K562 (cell line): Measurements from ENCODE around the gene BRME1.

ENCODE experiments used
- ATF1 ChIP-seq, 2 experiments: fragments of 450-650 bp in 1 of 2; IDR thresholded peaks; 2 replicates each; pipeline ENCODE4 v1.6.1; 2016; ENCODE audit warnings: missing compliant biosample characterization in 1 of 2, missing genetic modification characterization in 1 of 2
- COPS2 ChIP-seq: fragments of 450-650 bp; conservative IDR thresholded peaks from 2 replicates; pipeline ENCODE4 v1.6.1; 2016; ENCODE audit warnings: mild to moderate bottlenecking, moderate library complexity
- HDAC6 ChIP-seq: IDR thresholded peaks from 2 replicates; pipeline ENCODE4 v1.6.1; 2012; ENCODE audit warnings: low read depth, mild to moderate bottlenecking, control low read depth, inconsistent platforms, low read length, moderate library complexity
- TAF7 ChIP-seq: fragments of 450-650 bp; IDR thresholded peaks from 2 replicates; pipeline ENCODE4 v1.6.1; 2016; ENCODE audit warnings: missing genetic modification characterization, missing compliant biosample characterization
- ZFX ChIP-seq: sonication (generic); formaldehyde crosslinking; IDR thresholded peaks from 2 replicates; pipeline ENCODE4 v1.8.0; 2022; ENCODE audit warnings: mild to moderate bottlenecking, missing genetic modification reagents, moderate library complexity

GRCh38 chr19:13882836-13883235 is 23.1 kb downstream of the BRME1 start:
- no peak for TF ChIP-seq TAF7 (tag)
- no peak for TF ChIP-seq ATF1 (CRISPR knock-in tag; IDR thresholded peaks at IDR 0.05)
- no peak for TF ChIP-seq ATF1 (tag; IDR thresholded peaks at IDR 0.05)
- no peak for TF ChIP-seq ZFX
- TF ChIP-seq COPS2 = no peak
- TF ChIP-seq HDAC6 = no peak
